K562 (cell line): ENCODE measurements around the gene SEPHS2. TPM values are rescaled to one million over a fixed set of nuclear protein-coding genes. Genes with fewer than 3 reads are reported as not detected.
A peak's percentile ranks its signal among the peaks of the same experiment; 100 is the strongest.

ENCODE experiments used
- ARID4B ChIP-seq: sonication (generic); formaldehyde crosslinking; IDR thresholded peaks from 2 replicates; pipeline ENCODE4 v1.8.0; 2022; ENCODE audit warnings: mild to moderate bottlenecking, missing genetic modification reagents
- CREB3L1 ChIP-seq: fragments of 450-650 bp; IDR thresholded peaks from 2 replicates; pipeline ENCODE4 v1.6.1; 2014; ENCODE audit warnings: low read depth, mild to moderate bottlenecking, moderate library complexity, borderline replicate concordance
- FOXA3 ChIP-seq, 2 experiments: fragments of 450-650 bp in 1 of 2; sonication (generic) in 1 of 2; formaldehyde crosslinking; IDR thresholded peaks in 1 of 2; conservative IDR thresholded peaks in 1 of 2; 2 replicates each; pipeline versions ENCODE4 v1.4.0 to v1.8.0; 2020 to 2022; ENCODE audit warnings: mild to moderate bottlenecking in 2 of 2, missing genetic modification reagents in 1 of 2
- FOXJ2 ChIP-seq: fragments of 200-800 bp; sonication (Bioruptor generic); IDR thresholded peaks from 2 replicates; pipeline ENCODE4 v1.6.1; 2016; ENCODE audit warnings: missing genetic modification characterization, missing compliant biosample characterization
- GABPB2 ChIP-seq: fragments of 250-450 bp; sonication (Bioruptor Pico); conservative IDR thresholded peaks from 2 replicates; pipeline ENCODE4 v1.5.1; 2021; ENCODE audit warnings: mild to moderate bottlenecking
- GATAD2B ChIP-seq: fragments of 450-650 bp; IDR thresholded peaks from 2 replicates; pipeline ENCODE4 v1.6.1; 2017; ENCODE audit warnings: mild to moderate bottlenecking, borderline replicate concordance
- HINFP ChIP-seq: fragments of 450-650 bp; conservative IDR thresholded peaks from 2 replicates; pipeline ENCODE4 v1.6.1; 2016; ENCODE audit warnings: missing genetic modification characterization, low read depth, mild to moderate bottlenecking, control low read depth, missing compliant biosample characterization
- ILK ChIP-seq: fragments of 450-650 bp; IDR thresholded peaks from 2 replicates; pipeline ENCODE4 v1.6.1; 2016; ENCODE audit warnings: missing genetic modification characterization, low read depth, mild to moderate bottlenecking, missing compliant biosample characterization, moderate library complexity, borderline replicate concordance
- MCM5 ChIP-seq: fragments of 450-650 bp; IDR thresholded peaks from 2 replicates; pipeline ENCODE4 v1.6.1; 2016; ENCODE audit warnings: low read depth
- NCOA1 ChIP-seq: fragments of 450-650 bp; IDR thresholded peaks from 2 replicates; pipeline ENCODE4 v1.6.1; 2016; ENCODE audit warnings: low read depth
- NR2C2 ChIP-seq, 2 experiments: fragments of 200-800 bp in 1 of 2; sonication (Bioruptor generic) in 1 of 2; sonication (generic) in 1 of 2; formaldehyde crosslinking in 1 of 2; IDR thresholded peaks; 2 replicates each; pipeline versions ENCODE4 v1.6.1 to v1.8.0; 2016 to 2022; ENCODE audit warnings: mild to moderate bottlenecking in 1 of 2, missing compliant biosample characterization in 1 of 2, missing genetic modification characterization in 1 of 2, missing genetic modification reagents in 1 of 2
- NR4A1 ChIP-seq, 2 experiments: fragments of 250-450 bp in 1 of 2; fragments of 450-650 bp in 1 of 2; sonication (Bioruptor Pico) in 1 of 2; IDR thresholded peaks; 2 replicates each; pipeline versions ENCODE4 v1.4.0 to v1.6.1; 2016 to 2020; ENCODE audit warnings: mild to moderate bottlenecking in 2 of 2, missing compliant biosample characterization in 1 of 2, missing genetic modification characterization in 1 of 2, moderate library complexity in 1 of 2
- PHF20 ChIP-seq: fragments of 450-650 bp; IDR thresholded peaks from 2 replicates; pipeline ENCODE4 v1.6.1; 2018; ENCODE audit not compliant: partially characterized antibody
- SIX5 ChIP-seq, 2 experiments: IDR thresholded peaks; 2 replicates each; pipeline ENCODE4 v1.6.1; 2011; ENCODE audit warnings: low read length in 2 of 2, borderline replicate concordance in 1 of 2, low read depth in 1 of 2, mild to moderate bottlenecking in 1 of 2, moderate library complexity in 1 of 2; ENCODE audit not compliant: insufficient read depth in 1 of 2
- ZBTB7A ChIP-seq: IDR thresholded peaks from 2 replicates; pipeline ENCODE4 v1.6.1; 2011; ENCODE audit warnings: low read depth, mild to moderate bottlenecking, low read length, moderate library complexity, borderline replicate concordance; ENCODE audit not compliant: control insufficient read depth
- ZNF24 ChIP-seq: fragments of 450-650 bp; IDR thresholded peaks from 2 replicates; pipeline ENCODE4 v1.6.1; 2016
- ZNF347 ChIP-seq: fragments of 450-650 bp; formaldehyde crosslinking; IDR thresholded peaks from 2 replicates; pipeline ENCODE4 v1.4.0; 2020; ENCODE audit warnings: low read depth, mild to moderate bottlenecking, moderate library complexity
- polyA plus RNA-seq, 8 experiments: library from polyadenylated mRNA; depleted of rRNA in 4 of 8; stranded (reverse) in 5 of 8; unstranded in 3 of 8; fragments of >200 nt; fragmentation: Nextera tagmentation in 2 of 8; fragmentation: Illumina TruSeq in 1 of 8; extraction: Ambion mirVana in 2 of 8; extraction: Trizol in 1 of 8; gene quantifications; 2 replicates each; pipeline versions ENCODE4 v1.2.1 to v1.2.3, GENCODE V29; 2011 to 2014; ENCODE audit warnings: inconsistent platforms in 1 of 8, missing spikeins in 1 of 8
- total RNA-seq, 7 experiments: library from RNA; depleted of rRNA in 6 of 7; stranded (reverse); fragments of >200 nt in 6 of 7; fragmentation: Illumina TruSeq in 2 of 7; extraction: Trizol in 2 of 7; gene quantifications; 2 replicates each; pipeline versions ENCODE4 v1.2.1 to v1.2.3, GENCODE V29; 2011 to 2021; ENCODE audit warnings: low replicate concordance in 1 of 7

SEPHS2 gene
- total and polyA plus RNA-seq, 9 of the 15 experiments (the other 6 are each of a cell fraction or from before 2014, with no cell fraction given), result 20.9 to 90.6 (median 43.4) TPM

GRCh38 chr16:30445408-30446202 lies at the start of gene SEPHS2 (continued):
- TF ChIP-seq NR2C2 (CRISPR knock-in tag; IDR thresholded peaks at IDR 0.05) (no peak), NR2C2 (tag; IDR thresholded peaks at IDR 0.05) (peak; percentile 62), GATAD2B (no peak), ILK (no peak), ARID4B (CRISPR knock-in tag) (no peak; the same call in 1 of the 2 replicates), FOXA3 (CRISPR knock-in tag; conservative IDR thresholded peaks at IDR 0.05 in 1 of 2, IDR thresholded peaks at IDR 0.05 in 1 of 2) (no peak), ZNF24 (no peak), NR4A1 (CRISPR knock-in tag; IDR thresholded peaks at IDR 0.05) (no peak), NR4A1 (tag; IDR thresholded peaks at IDR 0.05) (peak; percentile 62; the same call in 1 of the 2 replicates), ZBTB7A (peak; percentile 78; the same call in 1 of the 2 replicates), PHF20 (peak; percentile 43), HINFP (tag) (no peak), CREB3L1 (peak; percentile 55), GABPB2 (CRISPR knock-in tag) (no peak), SIX5 (IDR thresholded peaks at IDR 0.05; ENCODE audit: borderline replicate concordance in 1 of 2, insufficient read depth in 1 of 2, low read depth in 1 of 2, low read length in 2 of 2) (no peak), NCOA1 (no peak), ZNF347 (CRISPR knock-in tag) (no peak), MCM5 (no peak), FOXJ2 (tag) (peak; percentile 78)
